OCI-LY3 (cell line): ENCODE data around the gene APIP.

Experiments
- CTCF ChIP-seq: fragments of 200-600, 300-600 bp; sonication (generic); IDR thresholded peaks from 2 replicates; pipeline ENCODE4 v1.5.1; 2014; ENCODE audit warnings: antibody characterized with exemption, low read length, low read depth
- EZH2phosphoT487 ChIP-seq: fragments of 200-600 bp; shearing (Covaris generic); IDR thresholded peaks from 2 replicates; pipeline ENCODE4 v1.6.1; 2018; ENCODE audit warnings: antibody characterized with exemption, mixed run types, low read depth

DNA sequence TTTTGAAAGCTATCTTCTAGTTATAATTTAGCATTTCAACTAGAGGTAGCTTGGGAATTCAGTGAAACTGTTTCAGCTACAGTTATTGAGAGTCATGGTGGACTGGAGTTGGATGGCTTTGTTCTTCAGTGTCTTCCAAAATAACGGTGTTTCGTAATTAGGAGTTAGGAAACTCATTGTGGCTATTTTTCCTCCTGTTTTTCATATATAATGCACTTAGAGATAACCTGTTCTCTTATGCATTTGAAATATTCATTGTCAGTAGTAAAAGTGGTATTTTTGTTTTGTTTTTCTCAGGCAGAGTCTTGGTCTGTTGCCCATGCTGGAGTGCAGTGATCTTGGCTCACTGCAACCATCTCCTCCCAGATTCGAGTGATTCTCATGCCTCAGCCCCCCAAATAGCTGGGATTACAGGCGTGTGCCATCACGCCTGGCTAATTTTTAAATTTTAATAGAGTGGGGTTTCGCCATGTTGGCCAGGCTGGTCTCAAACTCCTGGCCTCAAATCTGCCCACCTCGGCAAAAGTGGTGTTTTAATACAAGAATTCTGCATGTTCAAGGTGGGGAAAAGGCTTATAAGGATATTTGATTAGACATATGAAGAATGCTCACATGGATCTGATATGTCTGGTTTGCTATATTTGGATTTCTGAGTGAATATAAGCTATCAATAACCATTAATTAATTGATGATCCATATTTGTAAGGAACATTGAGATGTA lies 12.9 kb upstream of the APIP start:
- no peak for TF ChIP-seq CTCF
- TF ChIP-seq EZH2phosphoT487: no peak
